SU-DHL-6 (cell line): Measurements from ENCODE around the gene EIF1.

Source experiments
- EZH2phosphoT487 ChIP-seq: fragments of 200-600 bp; sonication (generic), shearing (Covaris generic); conservative IDR thresholded peaks from 2 replicates; pipeline ENCODE4 v1.6.1; 2018; ENCODE audit warnings: mild to moderate bottlenecking, antibody characterized with exemption, low read length, moderate library complexity, mixed read lengths
- TF ChIP-seq, protein P1 (sequence below): fragments of 200-600 bp; sonication (generic); IDR thresholded peaks from one replicate; pipeline ENCODE4 v1.5.1; 2017; ENCODE audit warnings: antibody characterized with exemption, mild to moderate bottlenecking, low read length, moderate library complexity; ENCODE audit not compliant: insufficient read depth, poor library complexity, severe bottlenecking

DNA sequence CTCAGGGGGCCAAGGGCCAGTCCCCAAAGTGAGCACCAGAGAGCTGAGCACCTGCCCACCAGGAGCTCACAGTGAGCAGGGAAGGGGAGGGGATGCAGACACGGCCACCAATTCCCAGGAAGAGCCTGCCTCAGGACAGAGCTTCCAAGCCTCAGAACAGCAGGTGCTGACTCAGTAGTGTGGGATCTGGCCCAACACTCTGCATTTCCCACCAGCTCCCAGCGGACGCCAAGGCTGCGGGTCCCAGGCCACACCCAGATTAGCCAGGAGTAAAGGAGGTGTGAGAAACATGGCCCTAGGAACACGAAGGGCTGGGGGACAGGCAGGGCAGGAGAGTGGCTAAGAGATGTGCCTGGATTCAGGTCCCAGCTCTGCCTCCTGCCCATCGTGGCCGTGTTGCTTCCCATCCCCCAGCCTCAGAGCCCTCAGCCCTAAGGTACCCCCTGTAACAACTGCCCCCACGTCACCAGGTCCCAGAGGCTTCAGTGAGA, 28.4 kb upstream of the EIF1 start:
- TF ChIP-seq, protein P1, sequence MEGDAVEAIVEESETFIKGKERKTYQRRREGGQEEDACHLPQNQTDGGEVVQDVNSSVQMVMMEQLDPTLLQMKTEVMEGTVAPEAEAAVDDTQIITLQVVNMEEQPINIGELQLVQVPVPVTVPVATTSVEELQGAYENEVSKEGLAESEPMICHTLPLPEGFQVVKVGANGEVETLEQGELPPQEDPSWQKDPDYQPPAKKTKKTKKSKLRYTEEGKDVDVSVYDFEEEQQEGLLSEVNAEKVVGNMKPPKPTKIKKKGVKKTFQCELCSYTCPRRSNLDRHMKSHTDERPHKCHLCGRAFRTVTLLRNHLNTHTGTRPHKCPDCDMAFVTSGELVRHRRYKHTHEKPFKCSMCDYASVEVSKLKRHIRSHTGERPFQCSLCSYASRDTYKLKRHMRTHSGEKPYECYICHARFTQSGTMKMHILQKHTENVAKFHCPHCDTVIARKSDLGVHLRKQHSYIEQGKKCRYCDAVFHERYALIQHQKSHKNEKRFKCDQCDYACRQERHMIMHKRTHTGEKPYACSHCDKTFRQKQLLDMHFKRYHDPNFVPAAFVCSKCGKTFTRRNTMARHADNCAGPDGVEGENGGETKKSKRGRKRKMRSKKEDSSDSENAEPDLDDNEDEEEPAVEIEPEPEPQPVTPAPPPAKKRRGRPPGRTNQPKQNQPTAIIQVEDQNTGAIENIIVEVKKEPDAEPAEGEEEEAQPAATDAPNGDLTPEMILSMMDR, result no peak
- TF ChIP-seq EZH2phosphoT487, result no peak
